K562 (cell line): ENCODE results near the gene FAM24B. TPM values are rescaled to one million over a fixed set of nuclear protein-coding genes. Genes with fewer than 3 reads are reported as not detected.

Experiments used
- ARID1B ChIP-seq: fragments of 450-650 bp; IDR thresholded peaks from 2 replicates; pipeline ENCODE4 v1.6.1; 2016; ENCODE audit warnings: antibody characterized with exemption, mild to moderate bottlenecking, inconsistent platforms
- CAMTA2 ChIP-seq: fragments of 250-450 bp; sonication (Bioruptor Pico); conservative IDR thresholded peaks from 2 replicates; pipeline ENCODE4 v1.5.1; 2022
- EHMT2 ChIP-seq: fragments of 450-650 bp; IDR thresholded peaks from 2 replicates; pipeline ENCODE4 v1.6.1; 2018; ENCODE audit warnings: antibody characterized with exemption
- GATA2 ChIP-seq: sonication (generic); formaldehyde crosslinking; IDR thresholded peaks from 2 replicates; pipeline ENCODE4 v1.4.0; 2020; ENCODE audit warnings: mild to moderate bottlenecking, missing genetic modification reagents
- SAP30 ChIP-seq: fragments of 200-600 bp; sonication (generic); IDR thresholded peaks from 2 replicates; pipeline ENCODE4 v1.6.1; 2012; ENCODE audit warnings: borderline replicate concordance, low read depth, mild to moderate bottlenecking, moderate library complexity, low read length, control low read depth, inconsistent platforms; ENCODE audit not compliant: insufficient read depth, poor library complexity, severe bottlenecking
- SMAD4 ChIP-seq: fragments of 250-450 bp; sonication (Bioruptor Pico); conservative IDR thresholded peaks from 2 replicates; pipeline ENCODE4 v1.8.0; 2021; ENCODE audit warnings: inconsistent platforms, mild to moderate bottlenecking, moderate library complexity
- YY1 ChIP-seq, 3 experiments: IDR thresholded peaks; 2 replicates each; pipeline ENCODE4 v1.6.1; 2011; ENCODE audit warnings: low read length in 2 of 3, mild to moderate bottlenecking in 2 of 3, moderate library complexity in 2 of 3, borderline replicate concordance in 1 of 3, control low read depth in 1 of 3, low read depth in 1 of 3; ENCODE audit not compliant: insufficient read depth in 3 of 3, insufficient replicate concordance in 2 of 3, control insufficient read depth in 1 of 3, insufficient read length in 1 of 3; ENCODE audit errors: extremely low read depth in 1 of 3
- ZBTB12 ChIP-seq: fragments of 250-450 bp; sonication (Bioruptor Pico); IDR thresholded peaks from 2 replicates; pipeline ENCODE4 v1.4.0; 2020
- ZNF124 ChIP-seq: sonication (generic); formaldehyde crosslinking; IDR thresholded peaks from 2 replicates; pipeline ENCODE4 v1.8.1; 2022; ENCODE audit warnings: missing genetic modification reagents
- ZNF184 ChIP-seq: sonication (generic); formaldehyde crosslinking; IDR thresholded peaks from 2 replicates; pipeline ENCODE4 v1.5.0; 2020; ENCODE audit warnings: missing genetic modification reagents
- ZNF217 ChIP-seq: sonication (generic); formaldehyde crosslinking; IDR thresholded peaks from 2 replicates; pipeline ENCODE4 v1.8.0; 2022; ENCODE audit warnings: mild to moderate bottlenecking, missing genetic modification reagents
- ZNF23 ChIP-seq: fragments of 250-450 bp; sonication (Bioruptor Pico); IDR thresholded peaks from 2 replicates; pipeline ENCODE4 v1.4.0; 2020; ENCODE audit warnings: mild to moderate bottlenecking
- ZNF280B ChIP-seq: fragments of 250-450 bp; sonication (Bioruptor Pico); IDR thresholded peaks from 2 replicates; pipeline ENCODE4 v1.5.1; 2021; ENCODE audit warnings: mild to moderate bottlenecking
- ZNF282 ChIP-seq: sonication (generic); formaldehyde crosslinking; IDR thresholded peaks from 2 replicates; pipeline ENCODE4 v1.8.1; 2023; ENCODE audit warnings: missing genetic modification reagents
- ZNF384 ChIP-seq: IDR thresholded peaks from 2 replicates; pipeline ENCODE4 v1.6.1; 2012; ENCODE audit warnings: low read depth, low read length, improper control_type of control experiment
- polyA plus RNA-seq, 8 experiments: library from polyadenylated mRNA; depleted of rRNA in 4 of 8; stranded (reverse) in 5 of 8; unstranded in 3 of 8; fragments of >200 nt; fragmentation: Nextera tagmentation in 2 of 8; fragmentation: Illumina TruSeq in 1 of 8; extraction: Ambion mirVana in 2 of 8; extraction: Trizol in 1 of 8; gene quantifications; 2 replicates each; pipeline versions ENCODE4 v1.2.1 to v1.2.3, GENCODE V29; 2011 to 2014; ENCODE audit warnings: inconsistent platforms in 1 of 8, missing spikeins in 1 of 8
- total RNA-seq, 7 experiments: library from RNA; depleted of rRNA in 6 of 7; stranded (reverse); fragments of >200 nt in 6 of 7; fragmentation: Illumina TruSeq in 2 of 7; extraction: Trizol in 2 of 7; gene quantifications; 2 replicates each; pipeline versions ENCODE4 v1.2.1 to v1.2.3, GENCODE V29; 2011 to 2021; ENCODE audit warnings: low replicate concordance in 1 of 7
- TF ChIP-seq, protein P1 (sequence below): fragments of 450-650 bp; formaldehyde crosslinking; IDR thresholded peaks from 2 replicates; pipeline ENCODE4 v1.4.0; 2020; ENCODE audit warnings: mild to moderate bottlenecking, moderate library complexity
- TF ChIP-seq, protein P2 (sequence below), 3 experiments: fragments of 200-800 bp in 1 of 3; sonication (Bioruptor generic) in 1 of 3; sonication (generic) in 1 of 3; formaldehyde crosslinking in 1 of 3; IDR thresholded peaks; 2 replicates each; pipeline versions ENCODE4 v1.6.1 to v1.8.0; 2016 to 2022; ENCODE audit warnings: mild to moderate bottlenecking in 2 of 3, missing compliant biosample characterization in 2 of 3, missing genetic modification characterization in 2 of 3, missing genetic modification reagents in 1 of 3

FAM24B gene
- total and polyA plus RNA-seq, 9 of the 15 experiments (the other 6 are each of a cell fraction or from before 2014, with no cell fraction given) = 6.0 to 19.6 (median 9.2) TPM

DNA sequence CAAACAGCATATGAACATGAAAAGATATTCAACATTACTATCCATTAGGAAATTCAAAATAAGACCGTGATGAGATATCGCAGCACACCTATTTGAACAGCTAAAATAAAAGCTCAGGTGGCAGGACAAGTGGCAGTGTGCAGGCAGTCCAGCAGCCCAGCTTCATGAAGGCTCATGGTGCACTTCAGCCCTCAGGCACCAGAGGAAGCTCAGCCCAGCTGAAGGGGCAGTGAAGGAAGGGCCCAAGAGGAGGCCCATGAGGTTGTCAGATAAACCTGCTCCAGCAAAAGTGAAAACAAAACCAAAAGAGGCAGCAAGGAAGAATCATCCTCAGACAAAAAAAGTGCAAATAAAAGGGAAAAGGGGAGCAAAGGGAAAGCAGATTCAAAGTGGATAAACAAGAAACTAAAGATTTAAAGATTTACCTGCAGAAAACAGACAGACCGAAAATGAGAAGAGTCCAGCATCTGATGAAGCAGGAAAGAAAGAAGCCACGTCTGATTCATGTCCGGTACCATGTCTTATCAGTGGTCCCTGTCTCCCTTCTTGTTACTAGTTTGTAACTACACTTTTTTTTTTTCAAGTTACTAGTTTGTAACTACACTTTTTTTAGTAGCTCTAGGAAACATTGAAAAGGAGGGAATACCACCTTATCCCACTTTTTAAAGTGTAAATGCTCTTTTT is 15.0 kb upstream of the FAM24B start (continued):
- TF ChIP-seq, protein P1, sequence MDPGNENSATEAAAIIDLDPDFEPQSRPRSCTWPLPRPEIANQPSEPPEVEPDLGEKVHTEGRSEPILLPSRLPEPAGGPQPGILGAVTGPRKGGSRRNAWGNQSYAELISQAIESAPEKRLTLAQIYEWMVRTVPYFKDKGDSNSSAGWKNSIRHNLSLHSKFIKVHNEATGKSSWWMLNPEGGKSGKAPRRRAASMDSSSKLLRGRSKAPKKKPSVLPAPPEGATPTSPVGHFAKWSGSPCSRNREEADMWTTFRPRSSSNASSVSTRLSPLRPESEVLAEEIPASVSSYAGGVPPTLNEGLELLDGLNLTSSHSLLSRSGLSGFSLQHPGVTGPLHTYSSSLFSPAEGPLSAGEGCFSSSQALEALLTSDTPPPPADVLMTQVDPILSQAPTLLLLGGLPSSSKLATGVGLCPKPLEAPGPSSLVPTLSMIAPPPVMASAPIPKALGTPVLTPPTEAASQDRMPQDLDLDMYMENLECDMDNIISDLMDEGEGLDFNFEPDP (CRISPR knock-in tag) = no peak
- TF ChIP-seq, protein P2, sequence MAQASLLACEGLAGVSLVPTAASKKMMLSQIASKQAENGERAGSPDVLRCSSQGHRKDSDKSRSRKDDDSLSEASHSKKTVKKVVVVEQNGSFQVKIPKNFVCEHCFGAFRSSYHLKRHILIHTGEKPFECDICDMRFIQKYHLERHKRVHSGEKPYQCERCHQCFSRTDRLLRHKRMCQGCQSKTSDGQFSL (CRISPR knock-in tag; IDR thresholded peaks at IDR 0.05) = no peak
- TF ChIP-seq, protein P2 (tag; IDR thresholded peaks at IDR 0.05) = no peak
- TF ChIP-seq SAP30 (no peak), ZNF23 (CRISPR knock-in tag) (no peak), CAMTA2 (no peak), ZNF184 (CRISPR knock-in tag) (no peak), ZNF282 (CRISPR knock-in tag) (no peak), ZNF384 (0 out of 2 replicates have a peak, but pooled peaks have one; percentile 17), YY1 (IDR thresholded peaks at IDR 0.05; ENCODE audit: borderline replicate concordance in 1 of 3, control insufficient read depth in 1 of 3, extremely low read depth in 1 of 3, insufficient read depth in 3 of 3, insufficient read length in 1 of 3, insufficient replicate concordance in 2 of 3, low read depth in 1 of 3, low read length in 2 of 3) (no peak), ZNF124 (no peak), EHMT2 (no peak), ZNF280B (CRISPR knock-in tag) (no peak), SMAD4 (peak; percentile 71; the same call in 1 of the 2 replicates), GATA2 (CRISPR knock-in tag) (no peak), ZNF217 (CRISPR knock-in tag) (no peak), ARID1B (0 out of 2 replicates have a peak, but pooled peaks have one; percentile 34), ZBTB12 (CRISPR knock-in tag) (no peak)
